ENCODE measurements around the gene IHH.

- TF ChIP-seq CTCF (IDR thresholded peaks at IDR 0.05; ENCODE audit: poor library complexity) (no peak), EZH2 (IDR thresholded peaks at IDR 0.05; ENCODE audit: borderline replicate concordance) (no peak)
Measured at GRCh38 chr2:219079417-219079816, 18.7 kb upstream of the IHH start.
